HG02840 (cell line): Measurements from ENCODE around the gene LDB2.

ENCODE experiments used
- ATAC-seq: cut with Tn5 transposase; IDR thresholded peaks from one replicate; pipeline ENCODE4 v1.9.1; 2021; ENCODE audit warnings: mild to moderate bottlenecking, moderate library complexity, moderate number of reproducible peaks; ENCODE audit not compliant: unreplicated experiment, low FRiP score

Gene LDB2

GRCh38 chr4:16887887-16888286 lies 10.6 kb downstream of the LDB2 start:
- no peak for ATAC-seq

GRCh38 chr4:16884673-16885460 lies 13.6 kb downstream of the LDB2 start:
- no peak for ATAC-seq

GRCh38 chr4:16883806-16884205 lies 14.6 kb downstream of the LDB2 start:
- no peak for ATAC-seq

- no peak for ATAC-seq
Observed at GRCh38 chr4:16881151-16881884, 17.1 kb downstream of the LDB2 start.

- ATAC-seq = no peak
Observed at GRCh38 chr4:16875487-16875886, 23.0 kb downstream of the LDB2 start.

- ATAC-seq = no peak
Observed at GRCh38 chr4:16869594-16870245, 28.7 kb downstream of the LDB2 start.

GRCh38 chr4:16868674-16869073 lies 29.8 kb downstream of the LDB2 start:
- ATAC-seq = no peak

DNA sequence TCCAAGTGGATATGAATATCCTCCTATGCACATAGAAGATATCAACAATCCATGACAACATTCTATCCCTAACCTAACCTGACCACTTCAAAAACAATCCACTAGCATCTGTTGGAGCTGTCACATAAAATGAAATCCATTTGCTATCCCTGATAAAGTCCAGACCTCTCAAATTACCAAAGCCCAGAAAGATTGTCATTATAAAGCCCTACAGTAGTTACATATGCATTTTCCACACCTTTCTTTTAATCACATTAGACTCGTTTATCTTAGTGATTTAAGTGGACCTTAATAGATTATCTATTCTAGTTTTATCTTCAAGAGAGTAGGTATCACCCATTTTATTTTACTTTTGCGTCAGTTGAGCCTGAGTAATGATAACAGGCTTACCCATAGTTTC lies 30.6 kb downstream of the LDB2 start:
- ATAC-seq = no peak

- no peak for ATAC-seq
Observed at GRCh38 chr4:16866974-16867373, 31.5 kb downstream of the LDB2 start.

DNA sequence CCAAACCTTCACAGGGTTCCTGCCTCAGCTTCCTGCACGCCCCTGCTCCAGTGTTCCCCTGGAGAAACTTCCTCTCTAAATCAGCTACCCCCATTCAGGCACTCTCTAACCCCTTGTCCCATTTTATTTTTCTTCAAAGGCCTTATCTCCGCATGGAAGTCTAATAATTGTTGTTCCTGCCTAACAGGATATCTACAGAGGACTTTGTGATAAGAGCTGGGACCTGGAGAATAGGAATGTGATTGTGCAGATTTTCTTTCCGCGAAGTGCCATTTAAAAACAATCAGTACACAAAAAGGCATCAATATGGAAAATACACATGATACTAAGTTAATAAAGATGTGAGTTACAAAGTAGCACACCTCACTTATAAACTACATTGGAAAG lies 32.6 kb downstream of the LDB2 start:
- ATAC-seq = no peak

DNA sequence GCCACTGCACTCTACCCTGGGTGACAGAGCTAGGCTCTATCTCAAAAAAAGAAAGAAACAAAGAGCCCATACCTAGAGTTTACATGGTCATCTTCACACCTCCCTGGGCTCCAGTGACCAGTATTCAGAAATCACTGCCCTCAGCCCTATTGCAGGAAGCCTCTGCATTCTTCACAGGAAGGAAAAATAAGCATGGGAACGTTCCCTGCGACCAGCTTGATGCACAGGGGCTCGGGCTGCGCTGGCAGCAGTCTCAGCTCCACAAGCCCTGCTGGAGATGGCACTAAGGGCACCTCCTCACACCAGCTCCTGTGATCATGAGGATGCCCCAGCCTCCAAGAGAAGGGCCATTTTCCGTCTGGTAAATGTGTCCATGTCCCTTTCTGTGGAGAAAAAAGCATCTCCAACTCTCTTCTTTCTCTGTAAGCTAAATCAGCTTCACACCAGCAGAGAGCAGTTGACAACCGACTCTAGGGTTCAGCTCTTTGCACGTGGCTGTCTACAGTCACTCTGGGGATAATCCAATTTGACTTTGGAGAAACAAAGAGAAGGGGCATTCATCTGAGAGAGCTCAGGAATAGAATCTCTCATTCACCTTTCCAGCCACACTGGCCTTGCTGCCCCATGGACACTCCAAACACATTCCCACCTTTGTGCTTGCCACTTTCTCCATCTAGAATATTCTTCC lies 33.1 kb downstream of the LDB2 start:
- ATAC-seq = no peak

GRCh38 chr4:16864199-16864598 lies 34.2 kb downstream of the LDB2 start:
- no peak for ATAC-seq

GRCh38 chr4:16862697-16863096 lies 35.7 kb downstream of the LDB2 start:
- ATAC-seq = no peak

- ATAC-seq = no peak
Observed at GRCh38 chr4:16860516-16860915, 37.9 kb downstream of the LDB2 start.

GRCh38 chr4:16859031-16859430 lies 39.4 kb downstream of the LDB2 start:
- ATAC-seq = no peak

DNA sequence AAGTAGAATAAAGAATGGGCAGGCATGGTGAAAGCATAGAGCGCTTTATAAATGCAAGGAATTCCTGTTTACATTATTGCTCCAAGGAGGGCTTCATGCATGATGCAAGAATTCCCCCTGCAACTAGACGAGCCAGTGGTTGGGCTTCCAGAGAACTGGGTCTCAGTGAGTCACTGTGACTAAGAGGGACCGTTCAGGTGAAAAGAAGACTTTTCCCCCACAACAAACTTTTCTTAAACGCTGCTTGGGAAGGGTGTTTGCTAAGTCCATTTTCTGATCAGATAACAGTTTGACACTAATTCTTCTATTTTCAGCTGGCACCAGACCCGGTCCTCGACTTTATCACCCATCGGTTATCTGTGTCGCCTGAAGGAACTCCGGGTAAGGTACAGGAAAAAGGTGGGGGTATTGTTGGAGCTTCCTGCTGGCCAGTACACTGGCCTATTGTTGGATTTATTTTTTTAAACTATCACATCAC lies 40.1 kb downstream of the LDB2 start:
- no peak for ATAC-seq

GRCh38 chr4:16857425-16857824 lies 41.0 kb downstream of the LDB2 start:
- no peak for ATAC-seq

DNA sequence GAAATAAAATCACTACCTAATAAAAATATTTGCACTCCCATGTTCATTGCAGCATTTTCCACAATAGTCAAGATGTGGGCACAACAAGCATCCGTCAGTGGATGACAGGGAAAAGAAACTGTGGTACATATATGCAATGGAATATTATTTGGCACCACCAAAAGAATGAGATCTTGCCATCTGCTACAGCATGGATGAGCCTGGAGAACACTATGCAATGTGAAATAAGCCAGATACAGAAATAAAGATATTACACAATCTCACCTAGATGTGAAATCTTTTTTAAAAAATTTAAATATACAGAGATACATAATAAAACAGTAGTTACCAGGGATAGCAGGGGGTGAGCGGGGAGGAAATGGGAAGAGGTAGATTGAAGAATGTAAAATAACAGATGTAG lies 44.8 kb downstream of the LDB2 start:
- ATAC-seq = no peak

- no peak for ATAC-seq
Observed at GRCh38 chr4:16852644-16853043, 45.8 kb downstream of the LDB2 start.

DNA sequence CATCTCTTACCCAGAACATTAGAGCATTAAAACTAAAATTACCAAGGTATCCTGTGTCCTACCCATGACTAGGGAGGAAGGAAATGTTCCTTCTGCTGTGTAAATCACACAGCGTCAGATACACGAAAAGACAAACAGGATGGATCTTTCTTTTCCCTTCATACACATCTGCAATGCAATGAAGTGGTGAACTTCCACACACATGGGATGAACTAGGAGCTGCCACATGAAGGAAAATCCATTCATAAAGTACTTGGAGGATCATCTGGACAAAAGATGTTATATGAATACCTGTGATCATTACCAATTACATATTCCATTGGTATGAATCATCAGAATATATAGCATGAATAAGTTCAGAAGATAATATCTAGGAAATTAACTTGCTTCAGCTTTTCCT lies 46.2 kb downstream of the LDB2 start:
- ATAC-seq = no peak
